ENCODE measurements around the gene RABGAP1.

Gene RABGAP1

DNA sequence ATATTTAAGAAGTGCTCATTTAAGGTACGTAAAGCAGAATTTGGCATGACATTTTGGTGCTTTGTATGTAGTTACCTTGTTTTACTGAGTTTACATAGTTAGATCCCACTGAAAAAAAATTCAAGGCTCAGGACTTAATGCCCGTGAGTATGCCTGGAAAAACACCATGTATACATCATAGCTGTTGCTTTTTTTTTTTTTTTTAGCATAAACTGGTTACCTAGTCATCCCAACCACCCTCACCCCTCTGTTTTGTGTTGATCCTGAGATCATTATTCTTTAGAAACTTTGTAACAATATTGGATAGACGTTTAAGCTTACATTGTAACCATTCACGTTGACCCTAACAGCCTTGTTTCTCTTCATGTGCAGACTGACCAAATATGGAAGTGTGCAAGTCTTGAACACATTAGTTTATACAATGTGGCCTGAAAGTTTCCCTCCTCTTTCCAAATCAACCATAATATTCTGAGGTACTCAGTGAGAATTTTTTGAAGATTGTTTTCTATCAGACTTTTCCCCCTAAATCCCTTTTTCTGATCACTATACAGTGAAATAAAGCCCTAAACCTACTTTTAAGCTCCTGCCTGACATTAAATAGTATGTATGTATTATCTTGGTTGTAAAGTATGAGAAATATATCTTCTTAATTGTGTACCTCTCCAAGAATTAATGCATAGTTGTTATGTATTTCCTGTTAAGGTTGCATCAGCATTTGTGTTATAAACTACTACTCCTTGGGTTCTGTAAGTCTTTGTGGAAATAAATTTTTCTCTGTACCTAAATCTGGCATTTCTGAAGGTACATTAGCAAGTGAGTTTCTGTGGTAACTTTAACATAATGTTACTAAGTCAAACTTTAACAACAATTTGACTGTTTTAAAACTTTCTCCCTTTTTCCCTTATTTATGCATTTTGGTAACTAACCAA lies 4.4 kb downstream of the RABGAP1 start:
- DNase-seq (ENCODE audit: low read depth, low spot score), result no peak

DNA sequence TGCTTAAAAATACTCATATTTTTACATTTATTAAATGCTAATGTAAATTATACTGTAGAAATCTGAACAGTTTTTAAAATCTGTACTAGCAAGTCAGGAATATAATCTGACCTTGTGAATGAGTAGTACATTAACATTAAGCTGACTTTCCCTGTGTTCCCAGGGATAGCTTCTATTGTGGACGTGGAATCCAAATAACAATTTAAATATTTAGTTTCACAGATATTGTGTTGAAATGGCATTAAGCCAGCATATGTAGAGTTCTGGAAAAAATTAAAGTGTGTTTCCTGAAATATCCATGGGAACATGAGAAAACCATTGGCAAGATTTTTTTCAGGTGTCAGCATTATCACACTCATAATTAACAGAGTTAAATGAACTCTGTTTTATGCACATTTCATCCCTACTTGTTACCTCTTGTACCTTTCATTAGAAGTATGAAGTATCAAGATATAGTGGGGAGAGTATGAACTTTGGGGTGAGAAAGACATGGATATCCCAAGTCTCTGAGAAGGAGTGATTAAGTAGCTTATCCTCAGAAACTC lies 5.7 kb downstream of the RABGAP1 start:
- no peak for DNase-seq (ENCODE audit: low read depth, low spot score)

DNA sequence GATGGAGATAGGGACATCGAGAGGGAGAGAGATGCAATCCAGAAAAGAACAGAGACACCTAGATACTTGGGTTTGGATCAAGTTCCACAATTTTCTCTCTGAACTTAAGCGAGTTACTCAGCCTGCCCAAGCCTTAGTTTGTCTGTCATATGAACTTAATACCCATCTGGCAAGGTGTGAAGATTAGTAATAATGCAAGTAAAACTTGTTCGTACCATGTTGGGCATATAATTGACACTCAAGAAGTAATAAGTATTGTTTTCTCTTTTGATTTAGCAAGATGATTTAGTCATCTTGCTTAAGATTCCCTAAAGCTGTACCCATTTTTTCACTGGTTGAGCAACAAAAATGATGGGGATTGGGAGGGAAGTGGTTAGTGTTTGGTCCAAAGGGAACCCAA lies 7.5 kb downstream of the RABGAP1 start:
- no peak for DNase-seq (ENCODE audit: low read depth, low spot score)

DNA sequence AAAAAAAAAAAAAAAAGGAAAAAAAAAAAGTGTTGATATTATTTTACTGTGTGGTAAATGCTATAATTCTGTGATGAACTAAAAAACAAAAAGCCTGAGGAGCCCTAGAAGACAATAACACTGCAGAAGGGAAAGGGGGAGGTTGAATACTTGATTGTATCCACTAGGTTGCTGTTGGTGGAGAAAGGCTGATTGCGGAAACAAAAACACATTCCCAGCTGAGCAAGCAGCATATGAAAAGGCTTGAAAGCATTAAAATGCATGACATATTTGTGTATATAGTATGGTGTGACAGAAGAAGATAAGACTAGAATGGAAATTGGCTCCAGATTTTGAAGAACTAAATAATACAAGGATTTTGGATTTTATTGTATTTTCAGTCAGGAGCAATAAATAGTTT lies 8.9 kb downstream of the RABGAP1 start:
- no peak for DNase-seq (ENCODE audit: low read depth, low spot score)

DNA sequence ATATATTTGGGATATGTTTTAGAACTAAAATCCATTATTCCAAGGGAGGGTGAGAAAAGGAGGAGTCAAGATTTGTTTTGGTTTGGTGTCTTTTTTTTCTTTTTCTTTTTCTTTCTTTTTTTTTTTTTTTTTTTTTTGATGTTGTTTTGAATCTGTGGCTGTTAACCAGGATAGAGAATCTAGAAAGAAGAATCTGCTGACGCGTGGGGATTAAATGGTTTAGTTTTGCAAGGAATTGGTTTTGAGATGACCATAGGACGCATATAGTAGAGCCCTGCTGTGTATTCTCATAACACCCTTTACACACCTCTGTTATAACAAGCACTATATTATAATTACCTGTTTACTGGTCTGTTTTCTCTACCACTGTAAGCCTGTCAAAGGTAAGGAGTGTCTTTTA lies 9.4 kb downstream of the RABGAP1 start:
- DNase-seq (ENCODE audit: low read depth, low spot score), result no peak

DNA sequence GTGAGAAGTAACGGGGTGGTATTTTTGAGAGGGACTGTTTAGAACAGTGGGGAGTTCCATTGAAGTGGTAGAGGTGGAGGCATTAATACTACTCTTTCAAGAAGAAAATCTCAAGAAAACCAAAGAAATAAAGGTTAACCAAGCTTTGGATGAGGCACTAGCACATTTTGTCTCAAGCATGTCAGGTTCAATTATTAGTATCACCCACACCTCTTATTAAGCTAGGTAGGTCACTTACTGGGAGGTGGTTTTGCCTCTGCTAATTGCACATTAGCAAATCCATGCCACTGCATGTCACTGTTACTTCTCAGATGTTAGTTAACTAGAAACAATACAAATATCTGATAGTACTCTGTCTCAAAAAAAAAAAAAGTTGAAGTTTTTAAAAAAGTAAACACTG lies 10.2 kb downstream of the RABGAP1 start:
- no peak for DNase-seq (ENCODE audit: low read depth, low spot score)

DNA sequence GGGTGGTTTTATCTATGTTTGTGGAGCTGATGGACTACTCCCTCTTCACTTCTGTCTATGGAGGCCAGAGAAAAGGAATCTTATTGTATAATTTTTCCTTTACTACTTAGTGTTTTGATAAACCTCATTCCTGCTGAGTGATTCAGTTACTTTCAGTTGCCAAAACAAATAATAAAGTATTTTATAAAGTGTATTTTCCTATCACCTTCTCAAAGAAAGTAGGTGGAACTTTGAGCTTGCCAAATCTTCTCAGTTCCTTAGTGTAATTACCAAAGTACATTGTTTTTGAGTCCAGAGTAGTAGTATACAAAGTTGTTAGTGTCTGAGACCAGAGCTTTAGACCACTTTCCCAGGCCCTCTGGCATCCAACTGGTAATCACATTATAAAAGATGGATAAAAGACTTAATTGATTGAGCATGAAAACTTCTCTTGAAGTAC lies 13.5 kb downstream of the RABGAP1 start:
- no peak for DNase-seq (ENCODE audit: low read depth, low spot score)

DNA sequence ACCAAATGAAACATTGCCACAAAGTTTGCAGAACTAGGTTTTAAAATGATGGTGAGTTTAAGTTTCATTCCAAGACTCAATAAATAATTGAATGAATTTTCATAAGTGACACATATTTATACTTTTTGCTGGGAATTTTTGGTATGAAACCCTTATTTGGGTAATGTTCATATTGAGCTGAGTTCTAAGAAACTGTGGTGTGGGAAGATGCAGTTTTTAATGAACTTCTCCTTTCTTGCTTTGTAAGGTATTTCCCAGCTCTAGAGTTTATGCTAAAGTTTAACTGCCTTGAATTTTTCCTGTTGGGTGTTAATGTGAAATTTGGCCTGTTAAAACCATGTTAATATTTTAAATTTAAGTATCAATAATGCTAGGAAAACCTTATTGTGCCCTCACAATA lies 15.1 kb downstream of the RABGAP1 start:
- no peak for DNase-seq (ENCODE audit: low read depth, low spot score)

DNA sequence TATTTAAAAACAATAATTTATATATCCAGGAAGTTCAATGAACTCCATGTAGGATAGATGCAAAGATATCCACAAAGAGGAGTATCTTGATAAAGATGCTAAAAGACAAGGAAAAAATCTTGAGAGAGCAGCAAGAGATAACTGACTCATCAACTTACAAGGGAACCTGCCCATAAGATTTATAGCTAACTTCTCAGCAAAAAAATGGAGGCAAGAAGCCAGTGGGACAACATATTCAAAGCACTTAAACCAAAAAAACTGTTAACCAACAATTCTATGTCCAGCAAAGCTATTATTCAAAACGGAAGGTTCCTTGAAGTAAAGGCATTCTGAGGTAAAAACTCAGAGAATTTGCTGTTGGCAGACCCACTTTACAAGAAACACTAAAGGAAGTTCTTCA lies 20.3 kb downstream of the RABGAP1 start:
- no peak for DNase-seq (ENCODE audit: low read depth, low spot score)

DNA sequence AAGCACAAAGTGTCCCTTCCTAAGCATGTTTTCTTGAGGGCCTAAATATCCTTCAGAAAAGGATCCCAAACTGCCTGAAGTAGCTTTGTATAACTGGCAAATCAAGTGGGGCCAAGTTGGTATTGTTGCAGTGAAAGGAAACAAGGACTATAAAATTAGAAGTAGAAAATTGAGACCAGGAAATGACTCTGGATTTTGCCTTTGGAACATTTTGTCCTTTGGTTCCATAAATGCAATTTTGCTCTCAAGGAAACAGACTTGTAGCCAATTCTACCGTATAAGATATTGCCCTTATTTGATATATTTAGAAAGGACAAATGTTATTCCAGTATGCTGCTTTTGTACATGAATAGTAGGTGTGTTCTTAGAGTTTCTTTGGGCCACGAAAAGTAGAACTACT lies 34.4 kb downstream of the RABGAP1 start:
- DNase-seq (ENCODE audit: low read depth, low spot score), result no peak

DNA sequence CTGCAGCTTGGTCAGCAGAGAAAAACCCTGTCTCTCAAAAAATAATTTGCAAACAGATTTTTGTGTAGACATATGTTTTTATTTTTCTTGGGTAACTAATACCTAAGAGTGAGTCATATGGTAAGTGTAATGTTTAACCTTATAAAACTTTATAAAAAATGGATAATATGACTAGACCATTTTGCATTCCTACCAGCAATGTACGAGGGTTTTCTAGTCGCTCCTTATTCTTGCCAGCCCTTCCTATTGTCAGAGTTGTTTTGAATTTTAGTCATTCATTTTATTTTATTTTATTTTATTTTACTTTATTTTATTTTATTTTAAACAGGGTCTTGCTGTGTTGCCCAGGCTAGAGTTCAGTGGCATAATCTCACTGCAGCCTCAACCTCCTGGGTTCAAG lies 37.8 kb downstream of the RABGAP1 start:
- DNase-seq (ENCODE audit: low read depth, low spot score), result no peak

DNA sequence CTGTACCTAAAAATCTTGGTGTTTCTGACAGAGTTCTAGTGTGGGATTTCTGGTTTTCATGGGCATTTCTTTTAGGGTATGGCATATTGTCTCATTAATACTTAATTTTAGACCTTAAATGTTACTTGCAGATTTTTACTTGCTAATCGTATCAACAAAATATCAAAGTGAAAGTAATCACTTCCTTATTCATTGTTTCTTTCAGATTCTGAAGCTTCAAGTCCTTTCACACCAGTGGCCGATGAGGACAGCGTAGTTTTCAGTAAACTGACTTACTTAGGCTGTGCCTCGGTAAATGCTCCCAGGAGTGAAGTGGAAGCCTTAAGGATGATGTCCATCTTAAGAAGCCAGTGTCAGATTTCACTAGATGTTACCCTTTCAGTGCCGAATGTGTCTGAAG lies 45.2 kb downstream of the RABGAP1 start:
- no peak for DNase-seq (ENCODE audit: low read depth, low spot score)

DNA sequence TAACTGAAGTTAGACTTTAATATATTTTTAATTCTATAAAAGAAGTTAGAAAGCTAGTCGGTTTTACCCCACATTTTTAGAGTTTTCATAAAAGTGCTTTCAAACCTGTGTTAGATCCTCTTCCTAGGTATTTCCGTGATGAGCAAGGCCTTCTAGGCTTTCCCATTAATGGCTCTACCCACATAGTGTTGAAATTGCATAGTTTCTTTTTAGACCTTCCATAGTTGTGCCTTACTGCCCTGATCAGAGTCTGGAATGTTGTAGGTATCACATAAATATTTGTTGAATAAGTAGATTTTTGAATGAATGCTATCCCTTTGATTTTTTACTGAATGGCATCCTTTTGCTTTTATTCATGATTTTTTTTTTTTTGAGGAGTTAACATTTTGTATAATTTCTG lies 47.3 kb downstream of the RABGAP1 start:
- DNase-seq (ENCODE audit: low read depth, low spot score), result no peak

DNA sequence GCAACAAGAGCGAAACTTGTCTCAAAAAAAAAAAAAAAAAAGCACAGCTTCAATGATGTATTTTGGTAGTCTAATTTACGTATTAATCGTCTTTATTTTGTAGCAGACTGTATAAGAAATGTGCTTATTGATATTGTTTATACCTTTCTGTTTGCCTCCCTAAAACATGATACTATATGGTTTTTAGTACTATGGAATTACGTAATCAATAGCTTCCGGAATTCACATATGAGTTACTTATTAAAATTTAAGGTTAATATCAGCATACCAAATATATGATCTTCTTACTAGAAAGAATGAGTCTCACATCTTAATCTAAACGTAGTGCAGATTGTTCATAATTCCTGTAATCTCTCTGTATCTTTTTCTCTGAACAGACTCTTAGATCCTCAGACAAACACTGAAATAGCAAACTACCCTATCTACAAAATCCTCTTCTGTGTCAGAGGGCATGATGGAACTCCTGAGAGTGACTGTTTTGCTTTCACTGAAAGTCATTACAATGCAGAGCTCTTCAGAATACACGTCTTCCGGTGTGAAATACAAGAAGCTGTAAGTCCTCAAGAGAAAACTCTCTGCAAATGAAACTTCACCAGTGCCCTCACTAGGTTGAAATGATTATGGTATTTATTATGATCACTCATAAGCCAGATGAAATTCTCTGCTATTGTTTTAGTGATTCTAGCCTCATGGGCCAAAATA lies 48.3 kb downstream of the RABGAP1 start:
- DNase-seq (ENCODE audit: low read depth, low spot score), result no peak

DNA sequence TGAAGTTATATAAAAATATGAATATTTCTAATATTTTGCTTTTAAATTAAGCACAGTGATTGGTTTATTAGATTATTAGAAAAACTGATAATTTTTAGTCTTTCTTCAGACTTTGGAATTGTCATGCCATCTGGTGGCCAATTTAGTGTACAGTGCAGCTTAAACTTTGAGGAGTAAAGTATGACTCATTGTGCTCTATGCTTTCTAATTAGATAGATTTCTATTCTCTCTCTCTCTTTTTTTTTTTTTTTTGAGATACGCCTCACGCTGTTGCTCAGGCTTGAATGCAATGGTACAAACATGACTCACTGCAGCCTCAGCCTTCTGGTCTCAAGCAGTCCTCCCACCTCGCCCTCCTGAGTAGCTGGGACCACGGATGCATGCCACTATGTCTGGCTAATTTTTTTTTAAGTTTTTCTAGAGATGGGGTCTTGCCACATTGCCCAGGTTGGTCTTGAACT lies 50.6 kb downstream of the RABGAP1 start:
- peak; percentile 46 for DNase-seq (ENCODE audit: low read depth, low spot score)

DNA sequence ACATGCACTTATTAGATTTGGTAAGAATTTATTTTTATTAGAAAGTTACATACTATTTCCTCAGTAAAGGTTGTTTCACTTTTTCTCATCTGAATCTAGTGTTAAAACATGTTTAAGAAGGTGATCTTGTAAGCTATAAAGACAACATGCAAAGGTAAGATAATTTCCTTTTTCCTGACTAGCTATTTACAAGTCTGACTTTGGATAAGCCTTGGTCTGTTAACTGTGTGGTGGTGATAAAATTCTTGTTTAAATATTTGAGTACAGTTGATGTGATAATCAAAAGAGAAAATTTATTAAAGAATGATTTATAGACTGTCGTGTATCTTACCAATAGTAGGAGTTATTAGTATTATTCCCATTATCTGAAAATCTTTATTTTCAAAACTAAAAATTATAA lies 55.8 kb downstream of the RABGAP1 start:
- DNase-seq (ENCODE audit: low read depth, low spot score), result no peak

DNA sequence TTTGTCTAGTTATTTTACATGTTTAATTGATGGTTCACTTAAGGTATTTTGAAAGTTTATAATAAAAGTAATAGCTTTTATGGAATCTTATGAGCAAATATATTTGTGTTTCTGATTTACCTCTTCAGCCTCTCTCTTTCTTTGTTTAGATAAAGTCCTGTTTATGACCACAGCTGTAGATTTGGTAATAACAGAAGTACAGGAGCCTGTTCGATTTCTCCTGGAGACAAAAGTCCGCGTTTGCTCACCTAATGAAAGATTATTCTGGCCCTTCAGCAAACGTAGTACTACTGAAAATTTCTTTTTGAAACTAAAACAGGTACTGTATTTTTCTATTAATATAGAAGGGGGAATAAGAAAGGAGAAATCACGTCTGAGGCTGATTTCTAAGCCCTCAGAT lies 57.6 kb downstream of the RABGAP1 start:
- DNase-seq (ENCODE audit: low read depth, low spot score), result no peak

DNA sequence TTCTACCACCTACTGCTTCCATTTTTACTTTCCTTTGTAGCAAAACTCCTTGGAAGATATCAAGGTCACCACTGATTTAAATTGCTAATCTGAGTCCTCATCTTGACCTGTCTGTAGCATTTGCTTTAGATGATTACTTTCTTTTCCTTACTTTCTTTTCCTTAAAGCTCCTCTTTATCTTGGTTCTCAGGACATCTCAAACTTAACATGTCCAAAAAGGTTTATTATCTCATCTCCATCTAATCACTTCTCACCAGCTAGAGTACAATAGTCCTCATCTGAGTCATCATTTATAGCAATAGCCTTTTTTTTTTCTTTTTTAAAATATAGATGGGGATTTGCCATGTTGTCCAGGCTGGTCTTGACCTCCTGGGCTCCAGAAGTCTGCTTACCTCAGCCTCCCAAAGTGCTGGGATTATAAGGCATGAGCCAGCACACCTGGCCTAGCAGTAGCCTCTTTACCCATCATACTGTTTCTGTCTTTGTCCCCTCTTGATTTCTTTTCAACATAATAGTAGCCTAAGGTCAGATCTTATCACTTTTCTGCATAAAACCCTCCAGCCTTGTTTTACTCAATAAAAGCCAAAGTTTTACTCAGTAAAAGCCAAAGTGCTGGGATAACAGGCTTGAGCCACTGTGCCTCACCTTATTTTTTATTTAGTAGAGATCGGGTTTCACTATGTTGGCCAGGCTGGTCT lies 59.7 kb downstream of the RABGAP1 start:
- DNase-seq (ENCODE audit: low read depth, low spot score), result no peak

DNA sequence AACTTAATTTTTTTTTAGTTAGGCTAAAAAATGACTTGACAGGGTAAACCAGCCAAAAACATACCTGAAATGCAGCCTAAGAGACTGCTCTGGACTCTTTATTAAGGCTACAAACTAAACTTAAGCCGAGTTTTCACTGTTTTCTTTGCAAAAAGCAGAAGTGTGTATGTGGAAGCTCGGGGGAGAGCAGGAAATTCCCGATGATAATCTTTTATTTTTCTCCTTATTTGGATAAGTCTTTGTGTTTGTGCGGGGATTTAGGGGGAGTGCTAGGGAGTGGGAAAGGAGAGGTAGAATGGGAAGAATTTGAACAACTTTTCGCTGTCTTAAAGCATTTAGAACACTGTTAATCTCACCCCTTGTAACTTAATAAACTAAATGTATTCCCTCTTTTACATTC lies 61.9 kb downstream of the RABGAP1 start:
- DNase-seq (ENCODE audit: low read depth, low spot score), result no peak

DNA sequence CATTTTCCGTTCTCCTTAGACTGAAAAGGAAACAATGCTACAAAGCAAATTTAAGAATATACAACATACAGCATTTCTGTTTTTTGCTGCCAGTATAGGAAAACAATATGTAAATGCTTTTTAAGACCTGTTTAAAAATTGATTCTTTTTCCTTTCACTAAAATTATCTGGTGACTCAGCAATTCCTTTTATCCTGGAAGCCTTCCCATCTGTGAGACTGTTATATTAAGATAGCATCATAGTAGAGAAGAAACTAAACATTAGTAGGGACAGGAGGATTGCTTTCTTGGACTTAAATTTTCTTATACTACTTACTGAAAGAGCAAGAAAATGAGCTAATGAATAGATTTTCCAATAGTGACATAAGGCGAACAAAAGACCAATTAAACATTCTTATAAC lies 62.6 kb downstream of the RABGAP1 start:
- DNase-seq (ENCODE audit: low read depth, low spot score), result no peak

DNA sequence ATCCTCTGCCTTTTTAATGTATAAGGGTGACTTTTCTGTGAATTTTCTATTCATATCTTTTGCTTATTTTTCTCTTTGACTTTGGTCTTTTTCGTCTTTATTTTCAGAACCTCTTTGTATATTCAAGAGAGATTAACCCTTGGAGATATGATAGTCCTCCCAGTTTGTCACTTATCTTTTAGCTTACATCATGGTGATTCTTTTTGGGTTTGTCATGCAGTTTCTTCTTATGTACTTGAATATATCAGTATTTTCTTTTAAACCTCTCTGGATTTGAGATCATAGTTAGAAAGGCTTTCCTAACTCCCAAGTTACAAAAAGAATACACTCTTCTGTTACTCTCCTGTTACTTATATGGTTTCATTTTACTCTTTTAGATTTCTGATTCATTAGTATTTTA lies 65.1 kb downstream of the RABGAP1 start:
- DNase-seq (ENCODE audit: low read depth, low spot score), result no peak

DNA sequence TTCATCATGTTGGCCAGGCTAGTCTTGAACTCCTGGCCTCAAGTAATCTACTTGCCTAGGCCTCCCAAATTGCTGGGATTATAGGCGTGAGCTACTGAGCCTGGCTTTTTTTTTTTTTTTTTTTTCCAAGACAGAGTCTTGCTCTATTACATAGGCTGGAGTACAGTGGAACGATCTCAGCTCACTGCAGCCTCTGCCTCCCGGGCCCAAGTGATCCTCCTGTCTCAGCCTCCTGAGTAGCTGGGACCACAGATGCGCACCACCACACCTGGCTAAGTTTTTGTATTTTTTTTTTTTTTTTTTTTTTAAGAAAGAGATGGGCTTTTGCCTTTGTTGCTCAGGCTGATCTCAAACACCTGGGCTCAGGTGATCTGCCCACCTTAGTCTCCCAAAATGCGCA lies 66.4 kb downstream of the RABGAP1 start:
- no peak for DNase-seq (ENCODE audit: low read depth, low spot score)
